Mesothelial cell of epicardium (in vitro differentiated cells): ENCODE data around the gene DLG5. TPM values are rescaled to one million over a fixed set of nuclear protein-coding genes. Genes with fewer than 3 reads are reported as not detected.
A peak's percentile ranks its signal among the peaks of the same experiment; 100 is the strongest.

Experiments used
- DNase-seq, 2 experiments: peaks; one replicate each; pipeline ENCODE4 v3.0.0; 2021; ENCODE audit warnings: low spot score in 2 of 2; ENCODE audit not compliant: unreplicated experiment in 2 of 2
- H3K27ac Mint-ChIP-seq: 2 replicates; pipeline ENCODE4 v1.8.0; 2021; ENCODE audit warnings: mixed read lengths
- H3K27me3 Mint-ChIP-seq: 2 replicates; pipeline ENCODE4 v1.8.0; 2021; ENCODE audit warnings: low read depth, mixed read lengths
- H3K36me3 Mint-ChIP-seq: 2 replicates; pipeline ENCODE4 v1.8.0; 2021; ENCODE audit warnings: mixed read lengths
- H3K4me1 Mint-ChIP-seq: 2 replicates; pipeline ENCODE4 v1.8.0; 2021; ENCODE audit warnings: mixed read lengths
- H3K4me3 Mint-ChIP-seq: 2 replicates; pipeline ENCODE4 v1.8.0; 2021; ENCODE audit warnings: mild to moderate bottlenecking, moderate library complexity, mixed read lengths
- H3K9me3 Mint-ChIP-seq: 2 replicates; pipeline ENCODE4 v1.8.0; 2021; ENCODE audit warnings: mixed read lengths
- total RNA-seq: library from RNA; stranded (reverse); gene quantifications from 3 replicates; pipeline ENCODE4 v1.2.1, GENCODE V29; 2021
- TF ChIP-seq, protein P1 (sequence below): fragments of 200-600 bp; sonication (generic); IDR thresholded peaks from one replicate; pipeline ENCODE4 v1.5.0; 2021; ENCODE audit warnings: antibody characterized with exemption; ENCODE audit not compliant: unreplicated experiment

Gene DLG5
- total RNA-seq, 1 donor from 2014 or later, result 82.2 TPM

DNA sequence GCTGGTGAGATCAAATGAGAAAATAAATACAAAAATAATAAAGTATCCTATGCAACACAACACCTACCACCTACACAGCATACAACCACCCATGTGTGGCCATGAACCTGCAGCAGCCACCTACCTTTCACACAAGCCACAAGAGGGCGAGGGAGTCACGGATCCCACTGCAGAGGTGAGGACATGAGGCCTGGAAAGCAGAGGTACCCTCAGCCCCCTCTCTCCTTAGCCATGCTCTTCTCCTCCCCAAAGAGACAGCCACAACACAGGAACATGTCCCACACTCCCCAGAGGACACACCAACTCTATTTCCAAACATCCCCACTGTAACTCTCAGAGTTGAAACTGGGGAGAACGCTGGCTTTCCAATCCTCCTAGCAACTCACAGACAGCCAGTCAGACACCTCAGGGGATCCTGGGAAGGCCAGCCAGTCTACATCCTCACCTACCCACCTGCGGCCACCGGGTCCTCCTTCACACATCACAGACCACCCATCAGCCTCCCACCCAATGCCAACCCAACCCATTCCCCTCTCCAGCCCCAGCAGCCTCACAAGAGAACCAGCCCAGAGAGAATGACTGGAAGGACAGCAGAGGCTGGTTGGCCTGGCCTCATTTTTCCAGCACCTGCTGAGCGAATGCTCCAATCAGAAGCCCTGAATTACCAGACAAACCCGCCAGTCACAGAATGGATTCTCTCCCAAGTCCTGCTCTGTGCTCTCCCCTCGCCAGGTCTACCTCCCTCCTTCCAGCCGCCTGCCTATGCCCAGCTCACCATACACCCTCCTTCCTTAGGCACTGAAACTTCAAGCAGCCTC is 18.4 kb downstream of the DLG5 start:
- H3K9me3 Mint-ChIP-seq, result no peaks in the 10 kb centered on the region
- H3K27me3 Mint-ChIP-seq, result no peaks in the 10 kb centered on the region
- H3K27ac Mint-ChIP-seq, result peak overlapping the region; percentile 19
- TF ChIP-seq, protein P1, sequence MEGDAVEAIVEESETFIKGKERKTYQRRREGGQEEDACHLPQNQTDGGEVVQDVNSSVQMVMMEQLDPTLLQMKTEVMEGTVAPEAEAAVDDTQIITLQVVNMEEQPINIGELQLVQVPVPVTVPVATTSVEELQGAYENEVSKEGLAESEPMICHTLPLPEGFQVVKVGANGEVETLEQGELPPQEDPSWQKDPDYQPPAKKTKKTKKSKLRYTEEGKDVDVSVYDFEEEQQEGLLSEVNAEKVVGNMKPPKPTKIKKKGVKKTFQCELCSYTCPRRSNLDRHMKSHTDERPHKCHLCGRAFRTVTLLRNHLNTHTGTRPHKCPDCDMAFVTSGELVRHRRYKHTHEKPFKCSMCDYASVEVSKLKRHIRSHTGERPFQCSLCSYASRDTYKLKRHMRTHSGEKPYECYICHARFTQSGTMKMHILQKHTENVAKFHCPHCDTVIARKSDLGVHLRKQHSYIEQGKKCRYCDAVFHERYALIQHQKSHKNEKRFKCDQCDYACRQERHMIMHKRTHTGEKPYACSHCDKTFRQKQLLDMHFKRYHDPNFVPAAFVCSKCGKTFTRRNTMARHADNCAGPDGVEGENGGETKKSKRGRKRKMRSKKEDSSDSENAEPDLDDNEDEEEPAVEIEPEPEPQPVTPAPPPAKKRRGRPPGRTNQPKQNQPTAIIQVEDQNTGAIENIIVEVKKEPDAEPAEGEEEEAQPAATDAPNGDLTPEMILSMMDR, result no peak
- H3K4me3 Mint-ChIP-seq, result no peak overlapping the region
- H3K4me1 Mint-ChIP-seq, result peaks cover 14% of the 10 kb centered on the region
- peaks cover 7% of the 10 kb centered on the region for H3K36me3 Mint-ChIP-seq
- no peak for DNase-seq

DNA sequence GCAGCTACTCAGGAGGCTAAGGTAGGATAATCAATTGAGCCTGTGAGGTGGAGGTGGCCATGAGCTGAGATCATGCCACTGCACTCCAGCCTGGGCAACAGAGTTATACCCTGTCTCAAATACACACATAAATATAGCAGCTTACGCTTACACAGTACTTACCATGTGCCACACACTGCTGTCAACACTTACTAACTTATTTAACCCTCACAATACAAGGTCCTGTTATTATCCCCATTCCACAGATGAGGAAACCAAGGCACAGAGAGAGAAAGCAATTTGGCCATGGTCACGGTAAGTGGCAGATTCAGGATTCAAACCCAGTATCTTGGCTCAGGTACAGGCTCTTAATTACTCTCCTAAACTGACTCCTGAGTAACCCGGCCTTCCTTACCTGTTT is 19.1 kb downstream of the DLG5 start:
- Mint-ChIP-seq H3K4me1 (peaks cover 14% of the 10 kb centered on the region), H3K27ac (no peak overlapping the region), H3K27me3 (no peaks in the 10 kb centered on the region), H3K36me3 (peaks cover 7% of the 10 kb centered on the region), H3K4me3 (no peak overlapping the region), H3K9me3 (no peaks in the 10 kb centered on the region)
- TF ChIP-seq, protein P1, result no peak
- DNase-seq, result no peak

DNA sequence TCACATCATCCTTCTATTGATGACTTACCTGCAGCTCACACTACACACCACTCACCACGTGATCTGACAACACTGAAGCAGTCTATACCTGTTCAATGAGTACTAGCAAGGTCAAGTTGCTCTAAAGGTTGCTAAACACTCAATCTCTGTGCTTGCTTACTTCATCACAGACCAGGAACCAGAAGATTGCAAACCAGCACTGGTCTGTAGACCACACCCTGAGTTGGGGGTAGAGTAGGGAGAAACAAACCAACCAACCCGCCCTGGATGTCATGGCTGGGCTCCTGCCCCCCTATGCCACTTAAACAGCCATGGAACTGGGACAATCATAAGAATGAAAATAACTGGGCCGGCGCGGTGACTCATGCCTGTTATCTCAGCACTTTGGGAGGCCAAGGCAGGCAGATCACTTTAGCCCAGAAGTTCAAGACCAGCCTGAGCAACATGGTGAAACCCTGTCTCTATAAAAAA is 19.6 kb downstream of the DLG5 start:
- H3K4me1 Mint-ChIP-seq, result peaks cover 17% of the 10 kb centered on the region
- TF ChIP-seq, protein P1, result no peak
- H3K27me3 Mint-ChIP-seq, result no peaks in the 10 kb centered on the region
- peaks cover 7% of the 10 kb centered on the region for H3K36me3 Mint-ChIP-seq
- H3K27ac Mint-ChIP-seq, result no peak overlapping the region
- no peak for DNase-seq
- no peak overlapping the region for H3K4me3 Mint-ChIP-seq
- no peaks in the 10 kb centered on the region for H3K9me3 Mint-ChIP-seq

DNA sequence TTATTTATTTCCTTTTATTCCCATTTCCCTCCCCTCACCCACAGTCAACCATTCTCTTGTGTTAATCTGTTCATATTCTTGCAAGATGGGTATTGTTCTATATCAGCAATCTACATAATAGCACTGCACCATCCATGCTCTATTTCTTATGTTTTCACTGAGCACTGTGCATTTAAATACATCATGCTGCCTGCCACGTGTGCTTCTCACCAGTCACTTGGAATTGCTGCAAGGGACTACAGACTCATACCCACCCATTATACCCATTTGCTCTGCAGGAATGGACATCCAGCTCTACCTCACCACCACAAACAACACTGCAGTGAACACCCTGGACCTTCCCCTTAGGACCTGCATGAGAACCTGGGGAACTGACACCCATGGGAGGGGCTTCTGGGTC is 20.8 kb downstream of the DLG5 start:
- H3K27me3 Mint-ChIP-seq, result no peaks in the 10 kb centered on the region
- H3K4me1 Mint-ChIP-seq, result peaks cover 21% of the 10 kb centered on the region
- no peak overlapping the region for H3K27ac Mint-ChIP-seq
- H3K4me3 Mint-ChIP-seq, result no peak overlapping the region
- no peaks in the 10 kb centered on the region for H3K9me3 Mint-ChIP-seq
- TF ChIP-seq, protein P1, result no peak
- H3K36me3 Mint-ChIP-seq, result peaks cover 7% of the 10 kb centered on the region
- no peak for DNase-seq

DNA sequence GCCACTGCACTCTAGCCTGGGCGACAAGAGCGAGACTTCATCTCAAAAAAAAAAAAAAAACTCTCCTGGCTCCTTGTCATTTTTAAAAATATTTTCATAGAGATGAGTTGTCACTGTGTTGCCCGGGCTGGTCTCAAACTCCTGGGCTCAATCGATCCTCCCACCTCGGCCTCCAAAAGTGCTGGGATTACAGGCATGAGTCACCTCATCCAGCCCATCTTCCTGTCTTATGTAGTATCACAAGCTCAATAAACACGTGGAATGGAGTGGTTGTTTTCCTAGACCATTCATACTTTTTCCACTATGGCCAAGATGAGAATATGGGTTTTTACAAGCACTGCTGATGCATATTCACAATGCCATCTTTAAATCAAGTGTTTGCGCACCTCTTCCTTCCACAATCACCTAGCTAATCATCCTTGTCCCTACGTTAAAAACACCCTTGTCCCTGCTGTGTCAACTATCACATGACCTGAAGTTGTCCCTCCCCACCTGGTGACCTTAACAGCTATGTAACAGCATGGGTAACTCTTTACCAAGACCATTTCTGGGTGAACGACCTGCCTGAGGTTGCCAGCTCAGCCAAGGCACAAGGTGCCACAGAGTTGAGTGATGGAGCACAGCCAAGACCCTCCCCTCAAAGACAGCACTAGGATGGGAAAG is 21.3 kb downstream of the DLG5 start:
- TF ChIP-seq, protein P1, result no peak
- Mint-ChIP-seq H3K4me1 (peaks cover 21% of the 10 kb centered on the region), H3K9me3 (no peaks in the 10 kb centered on the region), H3K27me3 (no peaks in the 10 kb centered on the region), H3K4me3 (no peak overlapping the region), H3K36me3 (peaks cover 7% of the 10 kb centered on the region), H3K27ac (no peak overlapping the region)
- no peak for DNase-seq
